Uterus (tissue), 2 donors: Measurements from ENCODE around the gene RSAD1.

ENCODE experiments used
- CTCF ChIP-seq, 4 experiments: fragments of 200-600 bp in 2 of 4; fragments of 450-650 bp in 2 of 4; sonication (generic) in 2 of 4; IDR thresholded peaks; one replicate each; pipeline ENCODE4 v1.5.1; 2016 to 2019; ENCODE audit warnings: antibody characterized with exemption in 4 of 4, mild to moderate bottlenecking in 2 of 4, moderate library complexity in 1 of 4
- POLR2A ChIP-seq, 2 donors: fragments of 450-650 bp; IDR thresholded peaks; one replicate each; pipeline ENCODE4 v1.6.1; 2016; ENCODE audit warnings: antibody characterized with exemption in 2 of 2, mild to moderate bottlenecking in 1 of 2, moderate library complexity in 1 of 2

- no peak for TF ChIP-seq POLR2A (IDR thresholded peaks at IDR 0.05)
- no peak for TF ChIP-seq CTCF (IDR thresholded peaks at IDR 0.05)
These were observed 15.1 kb downstream of the RSAD1 start for GRCh38 chr17:50493744-50494143.
